Stomach (tissue), 9 donors: ENCODE results near the gene DDI2. TPM values are rescaled to one million over a fixed set of nuclear protein-coding genes. Genes with fewer than 3 reads are reported as not detected.

Source experiments
- DNase-seq, 2 donors: peaks; one replicate each; pipeline versions ENCODE4 v3.0.0 to v3.0.0-alpha.2; 2013 to 2019
- H3K27ac ChIP-seq, 5 donors: fragments of 200-600 bp in 4 of 5; sonication (generic) in 4 of 5; one replicate each; pipeline ENCODE4 v1.5.1; 2013 to 2019; ENCODE audit warnings: mild to moderate bottlenecking in 1 of 5, moderate library complexity in 1 of 5
- H3K27me3 ChIP-seq, 3 donors: fragments of 200-600 bp; sonication (generic); one replicate each; pipeline ENCODE4 v1.5.1; 2017 to 2019; ENCODE audit warnings: mixed run types in 1 of 3
- H3K36me3 ChIP-seq, 4 donors: fragments of 200-600 bp; sonication (generic); 1 replicate in 3 of 4; 2 replicates in 1 of 4; pipeline ENCODE4 v1.5.1; 2016 to 2019
- H3K4me1 ChIP-seq, 4 donors: fragments of 200-600 bp; sonication (generic); one replicate each; pipeline ENCODE4 v1.5.1; 2016 to 2019
- H3K4me3 ChIP-seq, 4 donors: fragments of 200-600 bp; sonication (generic) in 3 of 4; one replicate each; pipeline ENCODE4 v1.5.1; 2016 to 2019; ENCODE audit warnings: mild to moderate bottlenecking in 1 of 4
- H3K9me3 ChIP-seq, 4 donors: fragments of 200-600 bp; sonication (generic); one replicate each; pipeline ENCODE4 v1.5.1; 2016 to 2019
- CTCF ChIP-seq, 7 experiments: fragments of 450-650 bp in 4 of 7; fragments of 200-600 bp in 3 of 7; sonication (generic) in 3 of 7; IDR thresholded peaks; one replicate each; pipeline ENCODE4 v1.5.1; 2016 to 2019; ENCODE audit warnings: antibody characterized with exemption in 7 of 7, control low read depth in 2 of 7, mild to moderate bottlenecking in 1 of 7
- EP300 ChIP-seq: sonication (generic); formaldehyde crosslinking; IDR thresholded peaks from one replicate; pipeline ENCODE4 v1.6.1; 2017; ENCODE audit warnings: antibody characterized with exemption
- POLR2A ChIP-seq, 4 donors: fragments of 450-650 bp; IDR thresholded peaks; one replicate each; pipeline ENCODE4 v1.6.1; 2016; ENCODE audit warnings: antibody characterized with exemption in 4 of 4, control low read depth in 2 of 4, mild to moderate bottlenecking in 1 of 4, moderate library complexity in 1 of 4
- POLR2AphosphoS5 ChIP-seq, 3 donors: sonication (generic); formaldehyde crosslinking; IDR thresholded peaks; one replicate each; pipeline ENCODE4 v1.6.1; 2016; ENCODE audit warnings: antibody characterized with exemption in 3 of 3
- WGBS, 5 donors: extraction: QIAGEN DNeasy Blood & Tissue Kit in 3 of 5; methylation state at CpG; one replicate each; pipeline versions ENCODE4 v1.1.5 to v1.1.7; 2013 to 2018; 5-methylcytosine and 5-hydroxymethylcytosine counted together
- intact Hi-C: fragments of 100-400 bp; cut with DNase I; formaldehyde crosslinking; loops from one replicate; pipeline ENCODE4 v1.15.1; 2023; ENCODE audit warnings: low total_unique reads
- polyA plus RNA-seq, 3 donors: library from polyadenylated mRNA; stranded (reverse); fragments of 200-250 nt; gene quantifications; one replicate each; pipeline ENCODE4 v1.2.3, GENCODE V29; 2013
- total RNA-seq, 5 donors: library from RNA; depleted of rRNA; stranded (reverse); fragments of >200 nt; gene quantifications; one replicate each; pipeline versions ENCODE4 v1.1.0 to v1.2.3, GENCODE V29; 2014 to 2016
- donor health status: healthy with polysubstance abuse.
- donor health status: Bipolar disorder and iron deficiency.
- donor health status: healthy.

Gene DDI2
- total and polyA plus RNA-seq, 8 donors, result 3.1 to 261 (median 16.6) TPM

GRCh38 chr1:15707239-15707925, 90.1 kb downstream of the DDI2 start:
- Histone ChIP-seq H3K4me3 (no peak overlapping the region), H3K27me3 (no peaks in the 10 kb centered on the region), H3K4me1 (peaks cover 19 to 68% (median 48%) of the 10 kb centered on the region in 4 donors), H3K36me3 (peaks cover 0 to 10% (median 4%) of the 10 kb centered on the region in 4 donors), H3K27ac (peak overlapping the region in 1 of 5 donors; percentile 91), H3K9me3 (no peaks in the 10 kb centered on the region)
- 71 to 81% (median 76%) methylated on average over 8 of the region's 8 CpGs for WGBS, 5 donors
- intact Hi-C loops, result no loop called here
- TF ChIP-seq CTCF (IDR thresholded peaks at IDR 0.05) (no peak), EP300 (no peak), POLR2A (IDR thresholded peaks at IDR 0.05) (no peak), POLR2AphosphoS5 (IDR thresholded peaks at IDR 0.05) (no peak)
- DNase-seq, result no peak

GRCh38 chr1:15708486-15709137, 91.4 kb downstream of the DDI2 start:
- H3K36me3 ChIP-seq, result peaks cover 0 to 10% (median 4%) of the 10 kb centered on the region in 4 donors
- WGBS, 5 donors, result 85 to 93% (median 91%) methylated on average over 15 of the region's 15 CpGs
- no peak overlapping the region for H3K4me3 ChIP-seq

GRCh38 chr1:15709226-15709625, 92.0 kb downstream of the DDI2 start:
- intact Hi-C loops, result no loop called here
- Histone ChIP-seq H3K27ac (no peak overlapping the region), H3K4me3 (no peak overlapping the region), H3K36me3 (peaks cover 0 to 10% (median 4%) of the 10 kb centered on the region in 4 donors), H3K27me3 (no peaks in the 10 kb centered on the region), H3K9me3 (no peaks in the 10 kb centered on the region), H3K4me1 (peaks cover 1 to 68% (median 35%) of the 10 kb centered on the region in 4 donors)
- no peak for TF ChIP-seq EP300
- TF ChIP-seq CTCF (IDR thresholded peaks at IDR 0.05), result no peak
- no peak for TF ChIP-seq POLR2A (IDR thresholded peaks at IDR 0.05)
- no peak for TF ChIP-seq POLR2AphosphoS5 (IDR thresholded peaks at IDR 0.05)
- 73 to 85% (median 83%) methylated on average over 4 of the region's 4 CpGs for WGBS, 5 donors
- no peak for DNase-seq

More at GRCh38 chr1:15708486-15709137, 91.4 kb downstream of the DDI2 start:
- H3K27ac ChIP-seq, result no peak overlapping the region
- DNase-seq, result no peak
- TF ChIP-seq EP300 (no peak), POLR2A (IDR thresholded peaks at IDR 0.05) (no peak), CTCF (IDR thresholded peaks at IDR 0.05) (no peak), POLR2AphosphoS5 (IDR thresholded peaks at IDR 0.05) (no peak)
- peaks cover 7 to 68% (median 37%) of the 10 kb centered on the region in 4 donors for H3K4me1 ChIP-seq
- H3K27me3 ChIP-seq, result no peaks in the 10 kb centered on the region
- H3K9me3 ChIP-seq, result no peaks in the 10 kb centered on the region
- intact Hi-C loops, result no loop called here

- Histone ChIP-seq H3K36me3 (peaks cover 8 to 15% (median 12%) of the 10 kb centered on the region in 4 donors), H3K4me3 (no peak overlapping the region), H3K4me1 (peaks cover 9 to 72% (median 39%) of the 10 kb centered on the region in 4 donors), H3K27ac (no peak overlapping the region), H3K9me3 (no peaks in the 10 kb centered on the region), H3K27me3 (no peaks in the 10 kb centered on the region)
- TF ChIP-seq EP300 (no peak), POLR2AphosphoS5 (IDR thresholded peaks at IDR 0.05) (no peak), CTCF (IDR thresholded peaks at IDR 0.05) (no peak), POLR2A (IDR thresholded peaks at IDR 0.05) (no peak)
- intact Hi-C loops, result no loop called here
- 52 to 78% (median 68%) methylated on average over 4 of the region's 4 CpGs for WGBS, 5 donors
- DNase-seq, result no peak
Observed at GRCh38 chr1:15712168-15712567, 94.9 kb downstream of the DDI2 start.
